HG02970 (cell line): ENCODE data around the gene CEP85L.
"Not testable (repeated sequence)": the region's sequence is repeated elsewhere in the genome, so short reads cannot be mapped to it uniquely, and the experiment has no call there.

ENCODE experiments used
- ATAC-seq: cut with Tn5 transposase; IDR thresholded peaks from one replicate; pipeline ENCODE4 v1.9.1; 2021; ENCODE audit warnings: mild to moderate bottlenecking, moderate library complexity, moderate number of reproducible peaks; ENCODE audit not compliant: unreplicated experiment, low FRiP score

The CEP85L gene

DNA sequence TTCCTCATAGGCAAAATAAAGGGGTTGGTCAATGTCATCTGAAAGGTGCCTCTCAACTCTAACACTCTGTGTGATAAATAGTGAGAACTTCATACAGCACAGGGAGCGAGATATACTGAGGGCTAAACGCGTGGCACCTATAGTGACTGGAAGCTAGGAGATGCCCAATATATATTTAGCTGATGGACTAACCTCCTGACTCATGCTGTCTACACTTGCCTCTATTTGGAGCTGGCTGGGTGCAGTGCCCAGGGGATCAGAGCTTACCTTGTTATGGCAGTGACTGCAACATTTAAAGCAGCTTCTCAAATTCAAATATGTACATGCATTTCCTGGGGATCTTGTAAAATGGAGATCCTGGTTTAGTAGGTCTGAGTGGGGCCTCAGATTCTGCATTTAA, 214.9 kb downstream of the CEP85L start:
- ATAC-seq = no peak

- ATAC-seq = not testable (repeated sequence)
Measured at GRCh38 chr6:118434147-118434546, 217.2 kb downstream of the CEP85L start.

DNA sequence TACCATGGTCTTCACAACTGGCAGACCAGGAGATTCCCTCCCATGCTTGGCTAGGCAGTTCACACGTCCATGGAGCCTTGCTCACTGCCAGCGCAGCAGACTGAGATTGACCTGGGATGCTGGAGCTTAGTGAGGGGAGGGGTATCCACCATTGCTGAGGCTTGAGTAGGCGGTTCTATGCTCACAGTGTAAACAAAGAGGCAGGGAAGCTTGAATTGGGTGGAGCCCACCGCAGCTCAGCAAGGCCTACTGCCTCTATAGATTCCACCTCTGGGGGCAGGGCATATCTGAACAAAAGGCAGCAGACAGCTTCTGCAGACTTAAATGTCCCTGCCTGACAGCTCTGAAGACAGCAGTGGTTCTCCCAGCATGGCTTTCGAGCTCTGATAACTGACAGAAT, 230.1 kb downstream of the CEP85L start:
- ATAC-seq = not testable (repeated sequence)

GRCh38 chr6:118419448-118420394, 231.7 kb downstream of the CEP85L start:
- no peak for ATAC-seq
